Measurements from ENCODE around the gene GPR25.

DNA sequence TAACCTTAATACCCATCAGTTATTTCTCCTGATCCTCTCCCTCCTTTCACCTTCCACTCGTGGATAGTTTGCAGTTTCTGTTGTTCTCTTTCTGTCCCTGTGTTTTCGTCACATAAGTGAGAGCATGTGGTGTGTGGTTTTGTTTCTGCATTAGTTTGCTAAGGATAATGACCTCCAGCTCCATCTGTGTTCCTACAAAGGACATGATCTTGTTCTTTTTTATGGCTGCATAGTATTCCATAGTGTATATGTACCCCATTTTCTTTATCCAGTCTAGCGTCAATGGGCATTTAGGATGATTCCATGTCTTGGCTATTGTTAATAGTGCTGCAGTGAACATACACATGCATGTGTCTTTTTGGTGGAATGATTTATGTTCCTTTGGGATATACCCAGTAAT lies 36.6 kb upstream of the GPR25 start:
- TF ChIP-seq POLR2A (IDR thresholded peaks at IDR 0.05; ENCODE audit: low read depth, low read length) (no peak), POLR2AphosphoS5 (IDR thresholded peaks at IDR 0.05; ENCODE audit: low read depth, low read length) (no peak), TAF1 (IDR thresholded peaks at IDR 0.05; ENCODE audit: low read depth, low read length) (no peak)
